Measurements from ENCODE around the gene SMCHD1. TPM values are rescaled to one million over a fixed set of nuclear protein-coding genes. Genes with fewer than 3 reads are reported as not detected.

The SMCHD1 gene
- total RNA-seq, result 68.8 and 77.3 TPM in 2 replicates

DNA sequence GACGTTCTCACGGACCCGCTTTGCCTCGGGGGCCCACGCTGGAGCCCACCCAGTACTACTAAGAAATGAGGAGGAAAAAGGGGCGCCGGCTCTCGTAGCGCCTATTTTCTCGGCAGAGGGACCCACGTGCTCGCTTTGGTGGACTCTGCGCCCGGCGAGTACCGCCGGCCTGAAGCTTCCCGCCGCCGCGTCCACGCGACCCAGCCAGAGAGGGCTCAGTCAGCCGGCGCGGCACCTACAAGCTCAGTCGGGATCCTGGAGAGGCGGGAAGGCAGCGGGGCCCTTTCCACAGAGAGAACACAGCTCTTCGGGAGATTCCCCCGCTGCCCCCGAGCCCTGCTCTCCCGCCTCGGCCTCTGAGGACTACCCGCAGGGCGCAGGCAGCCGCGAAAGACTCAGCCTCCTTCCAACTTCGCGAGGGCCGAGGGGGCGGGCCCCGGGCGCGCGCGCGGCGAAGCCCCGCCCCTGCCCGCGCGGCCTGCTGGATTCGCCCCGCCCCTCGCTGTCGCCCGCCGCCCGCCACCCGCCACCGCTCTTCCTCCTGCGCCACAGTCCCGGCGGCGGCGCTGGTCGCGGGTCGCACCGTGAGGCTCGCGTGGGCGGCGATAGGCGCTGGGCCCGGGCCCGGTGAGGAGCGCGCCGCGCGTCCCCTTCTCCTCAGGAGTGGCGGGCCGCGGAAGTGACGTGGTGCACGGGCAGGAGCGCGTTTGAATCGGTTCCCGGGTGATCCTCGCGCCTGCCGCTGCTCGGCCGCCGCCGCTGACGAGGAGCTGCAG is at the start of gene SMCHD1:
Gene SMCHD1 (plus strand): TSS at position 549 of the 776 bp plus-strand sequence. CDS start 350 bp downstream, outside the sequence.

DNA sequence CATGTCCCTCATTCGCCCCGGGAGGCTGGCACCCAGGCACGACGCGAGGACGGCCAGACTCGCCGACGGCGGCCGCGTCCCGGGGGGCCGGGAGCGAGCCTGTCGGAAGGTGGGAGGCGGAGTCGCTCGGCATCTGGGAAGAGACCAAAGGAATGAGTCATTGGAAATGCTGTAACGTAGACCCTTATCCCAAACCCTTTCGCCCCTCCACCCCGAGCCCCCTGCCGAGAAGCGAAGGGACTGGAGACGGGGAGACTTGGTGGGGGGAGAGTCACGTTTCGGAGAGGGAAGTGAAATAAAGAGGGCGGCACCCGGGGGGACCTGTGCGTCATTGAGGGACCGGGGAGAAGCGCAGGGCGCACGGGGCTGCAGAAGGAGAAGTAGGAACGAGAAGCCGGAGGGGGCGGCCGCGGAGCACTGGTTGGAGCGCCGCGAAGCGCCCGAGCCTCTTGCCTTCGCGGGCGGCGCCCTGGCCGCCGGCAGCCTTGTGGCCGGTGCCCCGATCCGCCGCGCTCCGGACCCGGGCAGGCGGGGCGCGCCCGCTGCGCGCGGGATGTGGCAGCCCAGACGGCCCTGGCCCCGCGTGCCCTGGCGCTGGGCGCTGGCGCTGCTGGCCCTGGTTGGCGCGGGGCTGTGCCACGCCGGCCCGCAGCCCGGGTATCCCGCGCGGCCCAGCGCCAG is 191.2 kb downstream of the SMCHD1 start, which contains the start of gene EMILIN2:
Gene EMILIN2 (plus strand): TSS at position 371 of the 681 bp plus-strand sequence. CDS start 183 bp downstream, at position 554.

Other genes starting within 250 kb of the SMCHD1 start
- 7.5 and 8.0 TPM in 2 replicates for gene METTL4, start 84.2 kb upstream of the SMCHD1 start, total RNA-seq
- 16.7 and 27.5 TPM in 2 replicates for gene NDC80, start 84.2 kb upstream of the SMCHD1 start, total RNA-seq
- 4.9 and 10.3 TPM in 2 replicates for gene EMILIN2, start 191.3 kb downstream of the SMCHD1 start, total RNA-seq

Data from aortic smooth muscle cell (primary cell).